Spinal cord (tissue), 10 donors: ENCODE data around the gene CERKL. TPM values are rescaled to one million over a fixed set of nuclear protein-coding genes. Genes with fewer than 3 reads are reported as not detected.

Experiments used
- DNase-seq, 6 donors: peaks; one replicate each; pipeline versions ENCODE4 v3.0.0 to v3.0.0-alpha.2; 2013 to 2015; ENCODE audit warnings: low spot score in 6 of 6, low read depth in 4 of 6
- H3K27ac ChIP-seq: one replicate; pipeline ENCODE4 v1.5.1; 2013; ENCODE audit warnings: low read depth, low read length, control low read depth
- H3K27me3 ChIP-seq: one replicate; pipeline ENCODE4 v1.6.1; 2013; ENCODE audit warnings: low read length; ENCODE audit not compliant: control insufficient read depth, insufficient read depth
- H3K36me3 ChIP-seq: one replicate; pipeline ENCODE4 v1.6.1; 2013; ENCODE audit warnings: low read length; ENCODE audit not compliant: control insufficient read depth, insufficient read depth
- H3K4me1 ChIP-seq: one replicate; pipeline ENCODE4 v1.6.1; 2013; ENCODE audit warnings: low read length; ENCODE audit not compliant: control insufficient read depth, insufficient read depth
- H3K4me3 ChIP-seq: one replicate; pipeline ENCODE4 v1.5.1; 2013; ENCODE audit warnings: low read depth, low read length, control low read depth
- H3K9me3 ChIP-seq: one replicate; pipeline ENCODE4 v1.6.1; 2013; ENCODE audit warnings: low read length; ENCODE audit not compliant: control insufficient read depth, insufficient read depth
- WGBS: methylation state at CpG from one replicate; pipeline ENCODE4 v1.1.5; 2013; ENCODE audit warnings: missing lambda C conversion rate; ENCODE audit not compliant: insufficient coverage; 5-methylcytosine and 5-hydroxymethylcytosine counted together
- polyA plus RNA-seq, 2 donors: library from polyadenylated mRNA; unstranded; fragments of 120-200 nt; gene quantifications; one replicate each; pipeline ENCODE4 v1.2.1, GENCODE V29; 2013; ENCODE audit not compliant: insufficient read length in 2 of 2
- total RNA-seq, 2 donors: library from RNA; depleted of rRNA in 1 of 2; stranded (reverse); fragments of 120-200 nt in 1 of 2; fragments of >200 nt in 1 of 2; gene quantifications; one replicate each; pipeline versions ENCODE4 v1.2.3 to v1.2.4, GENCODE V29; 2013 to 2014
- donor health status: healthy.

Gene CERKL
- total and polyA plus RNA-seq, 4 donors: 2.6 to 6.9 (median 5.5) TPM

- no peak for DNase-seq
- H3K4me1 ChIP-seq: peaks cover 12% of the 10 kb centered on the region
- H3K9me3 ChIP-seq: no peaks in the 10 kb centered on the region
- H3K27ac ChIP-seq: no peak overlapping the region
- WGBS: no CpG with 5 or more reads among the region's 3 CpGs
- peaks cover 29% of the 10 kb centered on the region for H3K27me3 ChIP-seq
- H3K4me3 ChIP-seq: no peak overlapping the region
- H3K36me3 ChIP-seq: no peaks in the 10 kb centered on the region
These were observed 3.3 kb upstream of the CERKL start for GRCh38 chr2:181660181-181660580.

- no peaks in the 10 kb centered on the region for H3K9me3 ChIP-seq
- 35% methylated on average over 4 of the region's 4 CpGs for WGBS
- peaks cover 29% of the 10 kb centered on the region for H3K27me3 ChIP-seq
- peak in 2 of 6 donors; percentile 16 to 64 for DNase-seq
- no peak overlapping the region for H3K27ac ChIP-seq
- H3K4me3 ChIP-seq: no peak overlapping the region
- peaks cover 12% of the 10 kb centered on the region for H3K4me1 ChIP-seq
- no peaks in the 10 kb centered on the region for H3K36me3 ChIP-seq
These were observed 1.5 kb upstream of the CERKL start for GRCh38 chr2:181658444-181658843.

- H3K27me3 ChIP-seq: peaks cover 29% of the 10 kb centered on the region
- H3K4me1 ChIP-seq: peaks cover 12% of the 10 kb centered on the region
- H3K4me3 ChIP-seq: peak overlapping the region; percentile 49
- no peak for DNase-seq
- H3K36me3 ChIP-seq: no peaks in the 10 kb centered on the region
- H3K9me3 ChIP-seq: no peaks in the 10 kb centered on the region
- no CpG with 5 or more reads among the region's 4 CpGs for WGBS
- no peak overlapping the region for H3K27ac ChIP-seq
These were observed 474 bp upstream of the CERKL start for GRCh38 chr2:181657379-181657778.

- Histone ChIP-seq H3K4me1 (peaks cover 12% of the 10 kb centered on the region), H3K4me3 (peak overlapping the region; percentile 4), H3K27ac (no peak overlapping the region), H3K27me3 (peaks cover 29% of the 10 kb centered on the region), H3K36me3 (no peaks in the 10 kb centered on the region), H3K9me3 (no peaks in the 10 kb centered on the region)
- no peak for DNase-seq
- no CpG with 5 or more reads among the region's 7 CpGs for WGBS
These were observed 1.4 kb downstream of the CERKL start for GRCh38 chr2:181655519-181655918.

GRCh38 chr2:181649436-181649979 is 7.4 kb downstream of the CERKL start:
- no peaks in the 10 kb centered on the region for H3K36me3 ChIP-seq
- WGBS: 92% methylated on average over 1 of the region's 4 CpGs
- H3K4me3 ChIP-seq: no peak overlapping the region
- H3K9me3 ChIP-seq: no peaks in the 10 kb centered on the region
- H3K27me3 ChIP-seq: no peaks in the 10 kb centered on the region
- H3K27ac ChIP-seq: no peak overlapping the region
- DNase-seq: no peak
- no peaks in the 10 kb centered on the region for H3K4me1 ChIP-seq

GRCh38 chr2:181648478-181649155 is 8.3 kb downstream of the CERKL start:
- DNase-seq: no peak
- Histone ChIP-seq H3K36me3 (no peaks in the 10 kb centered on the region), H3K27me3 (no peaks in the 10 kb centered on the region), H3K9me3 (no peaks in the 10 kb centered on the region), H3K27ac (no peak overlapping the region), H3K4me3 (no peak overlapping the region), H3K4me1 (no peaks in the 10 kb centered on the region)
- WGBS: no CpG with 5 or more reads among the region's 2 CpGs

GRCh38 chr2:181646415-181646987 is 10.4 kb downstream of the CERKL start:
- Histone ChIP-seq H3K36me3 (no peaks in the 10 kb centered on the region), H3K27ac (no peak overlapping the region), H3K4me1 (no peaks in the 10 kb centered on the region), H3K9me3 (no peaks in the 10 kb centered on the region), H3K4me3 (no peak overlapping the region), H3K27me3 (no peaks in the 10 kb centered on the region)
- 100% methylated on average over 1 of the region's 1 CpG for WGBS
- DNase-seq: no peak

GRCh38 chr2:181643151-181643550 is 13.8 kb downstream of the CERKL start:
- H3K4me1 ChIP-seq: no peaks in the 10 kb centered on the region
- no peak for DNase-seq
- no peak overlapping the region for H3K27ac ChIP-seq
- no peaks in the 10 kb centered on the region for H3K27me3 ChIP-seq
- no peak overlapping the region for H3K4me3 ChIP-seq
- WGBS: no CpG with 5 or more reads among the region's 1 CpG
- H3K9me3 ChIP-seq: no peaks in the 10 kb centered on the region
- no peaks in the 10 kb centered on the region for H3K36me3 ChIP-seq

- H3K36me3 ChIP-seq: no peaks in the 10 kb centered on the region
- H3K27ac ChIP-seq: no peak overlapping the region
- H3K9me3 ChIP-seq: no peaks in the 10 kb centered on the region
- DNase-seq: no peak
- H3K4me1 ChIP-seq: no peaks in the 10 kb centered on the region
- no peaks in the 10 kb centered on the region for H3K27me3 ChIP-seq
- no peak overlapping the region for H3K4me3 ChIP-seq
- WGBS: 73% methylated on average over 2 of the region's 4 CpGs
These were observed 14.8 kb downstream of the CERKL start for GRCh38 chr2:181642086-181642485.

- WGBS: 0% methylated on average over 1 of the region's 1 CpG
- DNase-seq: no peak
- Histone ChIP-seq H3K9me3 (no peaks in the 10 kb centered on the region), H3K27ac (no peak overlapping the region), H3K4me3 (no peak overlapping the region), H3K36me3 (no peaks in the 10 kb centered on the region), H3K4me1 (no peaks in the 10 kb centered on the region), H3K27me3 (no peaks in the 10 kb centered on the region)
These were observed 17.2 kb downstream of the CERKL start for GRCh38 chr2:181639686-181640085.
